HCT116 (cell line): ENCODE results near the gene NEK1.

Experiments used
- CBX3 ChIP-seq: IDR thresholded peaks from 2 replicates; pipeline ENCODE4 v1.6.1; 2012; ENCODE audit warnings: low read depth
- POLR2AphosphoS5 ChIP-seq: IDR thresholded peaks from 2 replicates; pipeline ENCODE4 v1.6.1; 2011; ENCODE audit warnings: mild to moderate bottlenecking, low read depth, low read length, moderate library complexity

- TF ChIP-seq POLR2AphosphoS5 (no peak), CBX3 (no peak)
Measured at GRCh38 chr4:169573889-169574288, 38.5 kb downstream of the NEK1 start.
